ENCODE results near the gene CREB5.

GRCh38 chr7:28433039-28433438, 20.7 kb downstream of the CREB5 start:
- TF ChIP-seq HCFC1 (IDR thresholded peaks at IDR 0.05; ENCODE audit: low read depth, low read length) (no peak), JUNB (CRISPR knock-in tag; IDR thresholded peaks at IDR 0.05; ENCODE audit: borderline replicate concordance) (no peak), CTCF (CRISPR knock-in tag; IDR thresholded peaks at IDR 0.05) (no peak)
